Erythroblast (primary cell): ENCODE results near the gene RALGPS1.

Experiments used
- DNase-seq, 2 experiments: peaks; one replicate each; lab custom pipeline; 2025; lab: John Stamatoyannopoulos, UW
- GATA1 ChIP-seq: IDR thresholded peaks from 2 replicates; pipeline ENCODE4 v1.6.1; 2011; ENCODE audit warnings: low read depth, mild to moderate bottlenecking, control low read depth, low read length, moderate library complexity
- POLR2A ChIP-seq: IDR thresholded peaks from 2 replicates; pipeline ENCODE4 v1.6.1; 2011; ENCODE audit warnings: mild to moderate bottlenecking, low read length

Gene RALGPS1

DNA sequence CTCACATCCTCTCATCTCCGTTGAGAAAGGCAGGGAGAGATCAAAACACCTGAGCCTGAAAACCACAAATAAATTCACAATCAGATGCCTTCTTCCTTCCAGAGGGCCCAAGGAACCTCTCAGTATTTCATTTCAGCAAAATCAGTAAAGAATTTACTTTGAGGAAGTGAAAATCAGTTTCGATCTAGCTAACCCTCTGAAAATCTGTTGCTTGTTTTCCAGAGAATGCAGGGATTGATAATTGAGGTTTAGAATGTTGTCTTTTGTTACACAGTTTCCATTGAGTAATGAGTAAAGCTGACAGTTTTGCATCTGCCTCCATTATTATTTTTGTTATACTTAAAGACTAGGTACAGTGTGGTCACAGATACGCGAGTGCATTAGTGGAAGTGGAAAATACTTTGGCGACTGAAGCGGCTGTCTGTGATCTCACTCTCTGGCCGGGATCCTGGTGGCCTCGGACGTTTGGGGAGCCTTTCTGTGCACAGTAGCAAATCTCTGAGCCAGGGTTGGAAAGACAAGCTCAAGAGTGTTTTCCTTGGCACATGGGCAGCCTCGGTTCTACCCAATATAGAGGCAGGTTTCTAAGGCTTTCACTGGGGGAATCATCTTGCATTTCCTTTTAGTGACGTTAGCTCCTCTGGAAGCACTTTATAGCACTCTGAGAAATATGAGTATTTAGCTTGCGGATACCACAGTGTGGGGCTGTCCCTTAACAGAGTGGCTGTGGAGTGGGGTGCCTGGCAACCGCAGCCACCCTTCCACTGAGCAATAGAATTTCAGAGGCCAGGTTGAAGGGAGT lies 240.0 kb downstream of the RALGPS1 start:
- DNase-seq: no peak
- TF ChIP-seq POLR2A (no peak), GATA1 (no peak)

GRCh38 chr9:127155314-127155960 lies 240.9 kb downstream of the RALGPS1 start:
- DNase-seq: no peak
- TF ChIP-seq GATA1: no peak
- no peak for TF ChIP-seq POLR2A

GRCh38 chr9:127158786-127159324 lies 244.3 kb downstream of the RALGPS1 start:
- TF ChIP-seq GATA1: no peak
- TF ChIP-seq POLR2A: no peak

GRCh38 chr9:127159325-127159801 lies 244.8 kb downstream of the RALGPS1 start:
- no peak for DNase-seq

More at GRCh38 chr9:127158786-127159324, 244.3 kb downstream of the RALGPS1 start:
- DNase-seq: no peak

DNA sequence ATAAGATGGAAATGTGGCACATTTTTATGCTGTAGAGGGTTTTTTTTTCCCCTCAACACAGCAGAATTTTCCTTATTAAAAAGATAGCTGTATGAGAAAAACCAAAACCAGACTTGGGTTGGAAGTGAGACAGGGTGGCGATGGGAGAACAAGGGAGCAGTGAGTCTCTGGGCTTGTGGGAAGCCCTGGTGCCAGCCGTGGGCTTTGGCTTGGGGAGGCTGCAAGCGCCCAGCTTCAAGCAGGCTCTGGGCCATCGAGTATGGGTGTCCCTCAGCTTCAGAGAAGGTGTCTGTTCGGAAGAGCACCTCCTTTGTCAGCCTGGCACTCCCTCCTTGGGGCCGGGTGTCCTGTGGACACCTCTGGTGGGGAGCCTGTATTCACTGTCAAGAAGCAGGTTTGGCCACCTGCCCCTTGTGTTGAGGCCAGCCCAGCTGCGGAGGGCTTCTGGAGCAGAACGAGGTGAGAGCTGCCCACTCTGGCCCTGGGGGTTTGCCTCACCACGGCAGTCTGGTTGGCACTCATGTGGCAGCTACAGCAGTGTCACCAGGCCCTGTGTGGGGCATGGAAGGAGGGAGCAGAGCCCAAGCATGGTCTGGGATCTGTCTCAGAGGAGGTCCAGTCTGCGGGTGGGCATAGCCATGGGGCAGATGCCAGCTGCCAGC lies 245.5 kb downstream of the RALGPS1 start:
- no peak for DNase-seq
- TF ChIP-seq POLR2A (no peak), GATA1 (no peak)

More at GRCh38 chr9:127159325-127159801, 244.8 kb downstream of the RALGPS1 start:
- TF ChIP-seq POLR2A (no peak), GATA1 (no peak)

- TF ChIP-seq GATA1: no peak
- no peak for TF ChIP-seq POLR2A
- DNase-seq: no peak
Observed at GRCh38 chr9:127161081-127161624, 246.6 kb downstream of the RALGPS1 start.

- TF ChIP-seq GATA1: no peak
- no peak for DNase-seq
Observed at GRCh38 chr9:127162046-127162863, 247.7 kb downstream of the RALGPS1 start.

DNA sequence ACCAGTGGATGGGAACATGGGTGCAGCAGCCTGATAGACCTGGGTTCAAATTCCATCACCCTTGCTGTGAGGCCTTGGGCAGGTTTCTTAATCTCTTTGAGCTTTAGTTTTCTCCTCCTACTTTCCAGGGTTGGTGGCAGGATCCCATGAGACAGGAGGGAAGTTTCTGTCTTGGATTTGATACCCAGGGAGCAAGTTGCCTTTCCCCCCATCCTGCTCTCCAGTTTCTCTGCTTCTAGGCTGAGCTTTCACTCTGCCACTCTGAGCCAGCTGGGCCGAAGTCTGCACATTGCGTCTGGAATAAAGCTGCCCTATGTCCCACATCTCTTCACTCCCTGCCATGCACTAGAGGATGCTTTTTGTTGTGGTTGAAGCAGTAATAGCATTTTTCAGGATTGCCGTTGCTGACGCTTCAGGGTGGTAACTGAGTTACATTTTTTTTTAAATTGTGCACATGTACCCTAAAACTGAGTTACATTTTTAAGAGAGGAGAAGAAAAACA lies 248.3 kb downstream of the RALGPS1 start:
- DNase-seq: no peak
- TF ChIP-seq POLR2A (no peak), GATA1 (no peak)

- TF ChIP-seq POLR2A (no peak), GATA1 (no peak)
- DNase-seq: no peak
Observed at GRCh38 chr9:127163409-127163808, 248.8 kb downstream of the RALGPS1 start.

DNA sequence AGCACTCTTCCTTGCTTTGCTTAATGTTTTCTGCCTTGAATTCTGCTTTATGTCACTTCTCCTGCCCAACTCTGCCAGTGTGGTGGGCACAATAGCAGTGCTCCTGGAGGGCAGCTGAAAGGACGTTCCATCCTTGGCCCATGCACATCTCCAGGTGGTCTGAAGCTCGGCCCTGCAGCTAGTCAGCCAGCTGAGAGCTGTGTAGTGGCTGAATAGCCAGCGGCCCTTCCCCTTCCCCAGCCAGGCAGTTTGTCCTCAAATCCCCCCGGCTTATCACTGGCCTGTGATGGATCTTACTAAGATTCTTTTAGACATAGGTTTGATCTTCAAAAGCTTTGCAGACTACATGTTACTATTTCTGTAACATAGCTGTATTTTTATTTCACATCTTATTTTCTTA lies 250.5 kb downstream of the RALGPS1 start:
- DNase-seq: no peak

GRCh38 chr9:127166111-127166510 lies 251.5 kb downstream of the RALGPS1 start:
- no peak for DNase-seq
- no peak for TF ChIP-seq GATA1
- TF ChIP-seq POLR2A: no peak

More for the DNA sequence above, 250.5 kb downstream of the RALGPS1 start:
- TF ChIP-seq POLR2A (no peak), GATA1 (no peak)
